NCI-H345 (cell line): ENCODE measurements around the gene KHK.

Source experiments
- DNase-seq: peaks from one replicate; lab custom pipeline; 2025; lab: John Stamatoyannopoulos, UW

KHK gene

GRCh38 chr2:27086724-27087593 lies at the start of gene KHK:
TSS of gene KHK (plus strand) at chr2:27086772. CDS start at chr2:27087260, 488 bp downstream.
- DNase-seq = peak; percentile 86

- DNase-seq = no peak
These were observed 48.6 kb upstream of the KHK start for GRCh38 chr2:27038012-27038411.

- no peak for DNase-seq
These were observed 47.8 kb upstream of the KHK start for GRCh38 chr2:27038631-27039339.

GRCh38 chr2:27039426-27039825 lies 47.1 kb upstream of the KHK start:
- DNase-seq = no peak

- DNase-seq = no peak
These were observed 46.7 kb upstream of the KHK start for GRCh38 chr2:27039871-27040270.

- no peak for DNase-seq
These were observed 46.3 kb upstream of the KHK start for GRCh38 chr2:27040282-27040681.

GRCh38 chr2:27041752-27042151 lies 44.8 kb upstream of the KHK start:
- no peak for DNase-seq

GRCh38 chr2:27042159-27042661 lies 44.4 kb upstream of the KHK start:
- peak; percentile 52 for DNase-seq

- DNase-seq = no peak
These were observed 43.5 kb upstream of the KHK start for GRCh38 chr2:27042985-27043634.

GRCh38 chr2:27049422-27050280 lies 36.9 kb upstream of the KHK start:
- peak; percentile 57 for DNase-seq

- peak; percentile 96 for DNase-seq
These were observed 36.1 kb upstream of the KHK start for GRCh38 chr2:27050281-27050995.

GRCh38 chr2:27050996-27051901 lies 35.3 kb upstream of the KHK start, which contains the start of gene AGBL5:
TSS of gene AGBL5 (plus strand) at chr2:27051668. CDS start at chr2:27052959, 1,291 bp downstream.
- peak; percentile 97 for DNase-seq

- no peak for DNase-seq
These were observed 34.5 kb upstream of the KHK start for GRCh38 chr2:27051902-27052645.

- no peak for DNase-seq
These were observed 33.3 kb upstream of the KHK start for GRCh38 chr2:27053321-27053720.

GRCh38 chr2:27053776-27054175 lies 32.8 kb upstream of the KHK start:
- no peak for DNase-seq

GRCh38 chr2:27054721-27055120 lies 31.9 kb upstream of the KHK start:
- DNase-seq = no peak

- no peak for DNase-seq
These were observed 29.4 kb upstream of the KHK start for GRCh38 chr2:27057184-27057583.

- no peak for DNase-seq
These were observed 28.4 kb upstream of the KHK start for GRCh38 chr2:27058210-27058609.
